Raji (cell line): ENCODE results near the gene SETBP1.

Experiments used
- POLR2A ChIP-seq: IDR thresholded peaks from 2 replicates; pipeline ENCODE4 v1.6.1; 2011; ENCODE audit warnings: low read depth, low read length, control low read depth; ENCODE audit not compliant: insufficient read depth

The SETBP1 gene

GRCh38 chr18:45109271-45109670 is 428.6 kb downstream of the SETBP1 start:
- TF ChIP-seq POLR2A, result no peak

GRCh38 chr18:45109706-45110105 is 429.0 kb downstream of the SETBP1 start:
- TF ChIP-seq POLR2A, result no peak

GRCh38 chr18:45110577-45111501 is 430.2 kb downstream of the SETBP1 start:
- no peak for TF ChIP-seq POLR2A

- TF ChIP-seq POLR2A, result no peak
These were observed 430.8 kb downstream of the SETBP1 start for GRCh38 chr18:45111502-45111848.

- TF ChIP-seq POLR2A, result no peak
These were observed 432.0 kb downstream of the SETBP1 start for GRCh38 chr18:45112682-45113081.

GRCh38 chr18:45116116-45116515 is 435.4 kb downstream of the SETBP1 start:
- TF ChIP-seq POLR2A, result no peak
